Stomach (tissue), 4 donors: ENCODE results near the gene NLRX1.

Experiments
- CTCF ChIP-seq, 7 experiments: fragments of 450-650 bp in 4 of 7; fragments of 200-600 bp in 3 of 7; sonication (generic) in 3 of 7; IDR thresholded peaks; one replicate each; pipeline ENCODE4 v1.5.1; 2016 to 2019; ENCODE audit warnings: antibody characterized with exemption in 7 of 7, control low read depth in 2 of 7, mild to moderate bottlenecking in 1 of 7
- EP300 ChIP-seq: sonication (generic); formaldehyde crosslinking; IDR thresholded peaks from one replicate; pipeline ENCODE4 v1.6.1; 2017; ENCODE audit warnings: antibody characterized with exemption
- POLR2AphosphoS5 ChIP-seq, 3 donors: sonication (generic); formaldehyde crosslinking; IDR thresholded peaks; one replicate each; pipeline ENCODE4 v1.6.1; 2016; ENCODE audit warnings: antibody characterized with exemption in 3 of 3

GRCh38 chr11:119194811-119195440 is 26.4 kb downstream of the NLRX1 start:
- TF ChIP-seq CTCF (IDR thresholded peaks at IDR 0.05) (no peak), EP300 (no peak), POLR2AphosphoS5 (IDR thresholded peaks at IDR 0.05) (no peak)
